WI38 (cell line): ENCODE results near the gene RPS17.

ENCODE experiments used
- H3K4me3 ChIP-seq: 2 replicates; pipeline ENCODE4 v1.5.1; 2011; ENCODE audit warnings: low read depth, mild to moderate bottlenecking, control low read depth, low read length
- TF ChIP-seq, protein P1 (sequence below): IDR thresholded peaks from 2 replicates; pipeline ENCODE4 v1.5.1; 2012; ENCODE audit warnings: low read depth, mild to moderate bottlenecking, control low read depth, low read length

The RPS17 gene

DNA sequence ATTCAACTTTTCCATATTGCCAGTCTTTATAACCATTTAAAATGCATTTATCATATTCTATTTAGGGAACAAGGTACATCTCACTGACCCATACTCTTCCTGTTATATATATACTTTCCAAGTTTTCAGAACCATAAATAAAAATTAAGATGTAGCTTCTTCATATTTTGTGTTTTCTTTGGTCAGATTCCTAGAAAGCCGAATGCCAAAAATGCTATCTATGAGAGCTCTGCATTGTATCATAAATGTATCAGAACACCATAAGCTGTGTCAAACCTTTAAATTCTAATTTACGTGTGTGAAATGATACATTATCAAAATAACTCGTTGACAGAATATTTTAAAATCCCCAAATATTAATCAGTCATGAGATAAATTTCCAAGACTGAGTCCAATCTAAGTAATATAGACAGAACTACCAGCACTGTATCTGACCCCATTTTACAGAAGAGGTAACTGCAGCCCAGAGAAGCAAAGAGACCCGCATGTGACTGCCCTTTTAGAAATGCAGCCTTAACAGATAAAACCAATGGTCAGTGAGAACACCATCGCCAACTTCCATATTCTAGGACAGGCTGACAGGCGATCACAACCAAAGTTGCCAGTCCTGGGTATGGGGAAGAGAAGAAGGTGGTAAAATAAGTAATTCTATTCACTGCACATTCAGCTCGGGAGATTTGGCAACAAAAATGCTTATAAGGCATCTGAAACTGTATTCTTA lies 16.2 kb upstream of the RPS17 start:
- H3K4me3 ChIP-seq = no peak overlapping the region
- TF ChIP-seq, protein P1, sequence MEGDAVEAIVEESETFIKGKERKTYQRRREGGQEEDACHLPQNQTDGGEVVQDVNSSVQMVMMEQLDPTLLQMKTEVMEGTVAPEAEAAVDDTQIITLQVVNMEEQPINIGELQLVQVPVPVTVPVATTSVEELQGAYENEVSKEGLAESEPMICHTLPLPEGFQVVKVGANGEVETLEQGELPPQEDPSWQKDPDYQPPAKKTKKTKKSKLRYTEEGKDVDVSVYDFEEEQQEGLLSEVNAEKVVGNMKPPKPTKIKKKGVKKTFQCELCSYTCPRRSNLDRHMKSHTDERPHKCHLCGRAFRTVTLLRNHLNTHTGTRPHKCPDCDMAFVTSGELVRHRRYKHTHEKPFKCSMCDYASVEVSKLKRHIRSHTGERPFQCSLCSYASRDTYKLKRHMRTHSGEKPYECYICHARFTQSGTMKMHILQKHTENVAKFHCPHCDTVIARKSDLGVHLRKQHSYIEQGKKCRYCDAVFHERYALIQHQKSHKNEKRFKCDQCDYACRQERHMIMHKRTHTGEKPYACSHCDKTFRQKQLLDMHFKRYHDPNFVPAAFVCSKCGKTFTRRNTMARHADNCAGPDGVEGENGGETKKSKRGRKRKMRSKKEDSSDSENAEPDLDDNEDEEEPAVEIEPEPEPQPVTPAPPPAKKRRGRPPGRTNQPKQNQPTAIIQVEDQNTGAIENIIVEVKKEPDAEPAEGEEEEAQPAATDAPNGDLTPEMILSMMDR = no peak

DNA sequence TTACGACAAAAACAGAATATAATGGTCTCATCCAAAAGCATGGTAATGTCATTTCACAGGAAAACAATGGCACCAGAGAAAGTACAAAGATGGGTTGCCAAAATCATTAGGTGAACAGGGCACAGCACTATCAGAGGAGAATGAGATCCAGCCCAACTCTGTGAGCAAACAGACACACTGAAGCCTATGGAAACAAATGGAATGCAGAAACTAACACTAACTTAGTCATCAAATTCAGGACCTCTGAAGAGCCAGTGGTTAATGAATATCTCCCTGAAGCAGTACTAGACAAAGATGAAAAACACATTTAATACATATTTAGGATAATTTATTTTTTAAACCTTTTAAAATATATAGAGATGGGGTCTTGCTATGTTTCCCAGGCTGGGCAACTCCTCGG lies 14.6 kb upstream of the RPS17 start:
- TF ChIP-seq, protein P1 = no peak
- no peak overlapping the region for H3K4me3 ChIP-seq

DNA sequence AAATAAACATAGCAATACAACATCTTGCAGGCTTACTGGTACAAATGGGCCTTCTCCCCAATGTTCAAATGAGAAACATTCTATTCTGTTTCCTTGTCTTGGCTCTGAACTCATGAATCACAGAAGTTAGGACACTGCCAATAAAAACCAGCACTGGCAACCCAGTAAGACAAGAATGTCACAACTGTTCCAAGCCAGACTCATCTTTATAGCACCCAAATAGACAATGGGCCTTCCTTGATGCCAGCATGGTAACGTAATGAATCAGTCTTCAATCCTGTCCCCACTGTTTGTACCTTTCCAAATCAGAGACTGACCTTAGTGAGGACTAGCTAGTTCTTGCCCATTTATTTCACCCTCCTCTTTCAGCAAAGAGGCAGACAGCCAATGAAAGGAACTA lies 14.1 kb upstream of the RPS17 start:
- TF ChIP-seq, protein P1 = no peak
- no peak overlapping the region for H3K4me3 ChIP-seq

GRCh38 chr15:82553846-82554245 lies 13.6 kb upstream of the RPS17 start:
- no peak overlapping the region for H3K4me3 ChIP-seq
- TF ChIP-seq, protein P1 = no peak

- TF ChIP-seq, protein P1 = no peak
- H3K4me3 ChIP-seq = no peak overlapping the region
Measured at GRCh38 chr15:82552861-82553260, 12.6 kb upstream of the RPS17 start.

- TF ChIP-seq, protein P1 = no peak
- no peak overlapping the region for H3K4me3 ChIP-seq
Measured at GRCh38 chr15:82551646-82552247, 11.5 kb upstream of the RPS17 start.

- TF ChIP-seq, protein P1 = no peak
- H3K4me3 ChIP-seq = no peak overlapping the region
Measured at GRCh38 chr15:82549199-82549665, 9.0 kb upstream of the RPS17 start.
